Spleen (tissue), 11 donors: ENCODE measurements around the gene SPC25. TPM values are rescaled to one million over a fixed set of nuclear protein-coding genes. Genes with fewer than 3 reads are reported as not detected.
"Not testable (repeated sequence)": the region's sequence is repeated elsewhere in the genome, so short reads cannot be mapped to it uniquely, and the experiment has no call there.

ENCODE experiments used
- DNase-seq: peaks from one replicate; pipeline ENCODE4 v3.0.0-alpha.2; 2020
- H3K27ac ChIP-seq, 8 donors: fragments of 200-600 bp; sonication (generic) in 7 of 8; 1 replicate in 4 of 8; 2 replicates in 4 of 8; pipeline versions ENCODE4 v1.5.0 to v1.8.0; 2016 to 2021; ENCODE audit warnings: inconsistent platforms in 4 of 8, mild to moderate bottlenecking in 4 of 8, moderate library complexity in 1 of 8
- H3K27me3 ChIP-seq, 7 donors: fragments of 200-600 bp; sonication (generic) in 6 of 7; replicated peaks in 1 of 7; 1 replicate in 4 of 7; 2 replicates in 3 of 7; pipeline versions ENCODE4 v1.5.0 to v1.8.0; 2016 to 2021; ENCODE audit warnings: inconsistent platforms in 3 of 7, mild to moderate bottlenecking in 1 of 7
- H3K36me3 ChIP-seq, 6 donors: fragments of 200-600 bp; sonication (generic) in 5 of 6; 1 replicate in 4 of 6; 2 replicates in 2 of 6; pipeline versions ENCODE4 v1.5.0 to v1.8.0; 2016 to 2021; ENCODE audit warnings: inconsistent platforms in 2 of 6
- H3K4me1 ChIP-seq, 6 donors: fragments of 200-600 bp; sonication (generic) in 5 of 6; 1 replicate in 3 of 6; 2 replicates in 3 of 6; pipeline versions ENCODE4 v1.5.0 to v1.8.0; 2016 to 2021; ENCODE audit warnings: inconsistent platforms in 3 of 6
- H3K4me3 ChIP-seq, 8 donors: fragments of 200-600 bp; sonication (generic) in 7 of 8; 1 replicate in 4 of 8; 2 replicates in 4 of 8; pipeline versions ENCODE4 v1.5.0 to v1.8.0; 2016 to 2021; ENCODE audit warnings: inconsistent platforms in 4 of 8, mild to moderate bottlenecking in 4 of 8, moderate library complexity in 2 of 8
- H3K9me3 ChIP-seq, 8 donors: fragments of 200-600 bp; sonication (generic) in 7 of 8; 1 replicate in 4 of 8; 2 replicates in 4 of 8; pipeline versions ENCODE4 v1.5.0 to v1.8.0; 2016 to 2021; ENCODE audit warnings: inconsistent platforms in 4 of 8
- POLR2A ChIP-seq, 3 donors: fragments of 450-650 bp; IDR thresholded peaks; one replicate each; pipeline ENCODE4 v1.5.1; 2017; ENCODE audit warnings: antibody characterized with exemption in 3 of 3, mild to moderate bottlenecking in 1 of 3
- POLR2AphosphoS5 ChIP-seq, 3 donors: sonication (generic); formaldehyde crosslinking; IDR thresholded peaks; one replicate each; pipeline ENCODE4 v1.5.1; 2017; ENCODE audit warnings: antibody characterized with exemption in 3 of 3
- WGBS, 5 donors: extraction: QIAGEN DNeasy Blood & Tissue Kit in 3 of 5; methylation state at CpG; one replicate each; pipeline versions ENCODE4 v1.1.5 to v1.1.7; 2013 to 2018; 5-methylcytosine and 5-hydroxymethylcytosine counted together
- intact Hi-C: fragments of 100-400 bp; cut with DNase I; formaldehyde crosslinking; loops from one replicate; pipeline ENCODE4 v1.15.0; 2023; ENCODE audit warnings: low total_unique reads
- polyA plus RNA-seq, 3 donors: library from polyadenylated mRNA; stranded (reverse); fragments of 200-250 nt; gene quantifications; one replicate each; pipeline ENCODE4 v1.2.1, GENCODE V29; 2013
- total RNA-seq, 7 donors: library from RNA; depleted of rRNA in 3 of 7; stranded (reverse); fragments of >200 nt in 3 of 7; fragmentation: NEBNext Ultra II Directional in 4 of 7; extraction: Animal tissue kit (Norgen Biotek cat#: 25700) in 4 of 7; gene quantifications; one replicate each; pipeline versions ENCODE4 v1.1.0 to v1.2.1, GENCODE V29; 2016 to 2021
- TF ChIP-seq, protein P1 (sequence below), 11 experiments: fragments of 200-600 bp in 7 of 11; fragments of 450-650 bp in 4 of 11; sonication (generic) in 4 of 11; IDR thresholded peaks in 8 of 11; conservative IDR thresholded peaks in 3 of 11; 1 replicate in 7 of 11; 2 replicates in 4 of 11; pipeline versions ENCODE4 v1.4.0 to v1.8.0; 2016 to 2021; ENCODE audit warnings: antibody characterized with exemption in 11 of 11, inconsistent platforms in 4 of 11, mild to moderate bottlenecking in 1 of 11
- donor health status: healthy with polysubstance abuse.
- donor health status: DM: no; HTN: no; CAD: no; lungs with moderate emphysema.
- donor health status: DM: no; HTN: no; CAD: no.
- donor health status: Bipolar disorder and iron deficiency.
- donor health status: healthy.
- donor health status: DM: no; HTN: no; CAD: no.
- donor health status: DM: yes; HTN: yes; CAD: no.

The SPC25 gene
- total and polyA plus RNA-seq, 10 donors = 0.25 to 4.2 (median 2.1) TPM; not detected in 1

DNA sequence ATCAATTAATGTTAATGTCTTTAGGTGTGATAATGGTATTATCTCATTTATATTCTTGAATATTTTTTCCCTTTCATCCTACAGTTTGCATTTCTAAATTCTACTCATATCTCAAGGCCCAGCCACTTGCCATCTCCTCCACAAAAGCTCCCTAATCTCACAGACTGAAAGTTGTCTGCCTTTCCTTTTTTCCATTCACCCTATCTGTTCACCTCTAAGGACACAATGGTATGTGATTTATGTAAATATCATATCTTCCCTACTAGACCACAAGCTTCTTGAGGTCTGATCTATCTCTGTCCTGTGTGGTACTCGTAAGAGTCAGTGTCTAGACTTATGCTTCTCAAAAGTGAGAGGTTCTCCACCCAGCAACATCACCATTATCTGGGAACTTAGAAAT is 3.9 kb upstream of the SPC25 start:
- Histone ChIP-seq H3K36me3 (no peaks in the 10 kb centered on the region), H3K27me3 (no peaks in the 10 kb centered on the region), H3K27ac (no peak overlapping the region), H3K9me3 (no peaks in the 10 kb centered on the region), H3K4me1 (peaks cover 3 to 17% (median 12%) of the 10 kb centered on the region in 6 donors), H3K4me3 (no peak overlapping the region)
- no peak for TF ChIP-seq POLR2A (IDR thresholded peaks at IDR 0.05)
- TF ChIP-seq, protein P1, sequence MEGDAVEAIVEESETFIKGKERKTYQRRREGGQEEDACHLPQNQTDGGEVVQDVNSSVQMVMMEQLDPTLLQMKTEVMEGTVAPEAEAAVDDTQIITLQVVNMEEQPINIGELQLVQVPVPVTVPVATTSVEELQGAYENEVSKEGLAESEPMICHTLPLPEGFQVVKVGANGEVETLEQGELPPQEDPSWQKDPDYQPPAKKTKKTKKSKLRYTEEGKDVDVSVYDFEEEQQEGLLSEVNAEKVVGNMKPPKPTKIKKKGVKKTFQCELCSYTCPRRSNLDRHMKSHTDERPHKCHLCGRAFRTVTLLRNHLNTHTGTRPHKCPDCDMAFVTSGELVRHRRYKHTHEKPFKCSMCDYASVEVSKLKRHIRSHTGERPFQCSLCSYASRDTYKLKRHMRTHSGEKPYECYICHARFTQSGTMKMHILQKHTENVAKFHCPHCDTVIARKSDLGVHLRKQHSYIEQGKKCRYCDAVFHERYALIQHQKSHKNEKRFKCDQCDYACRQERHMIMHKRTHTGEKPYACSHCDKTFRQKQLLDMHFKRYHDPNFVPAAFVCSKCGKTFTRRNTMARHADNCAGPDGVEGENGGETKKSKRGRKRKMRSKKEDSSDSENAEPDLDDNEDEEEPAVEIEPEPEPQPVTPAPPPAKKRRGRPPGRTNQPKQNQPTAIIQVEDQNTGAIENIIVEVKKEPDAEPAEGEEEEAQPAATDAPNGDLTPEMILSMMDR (IDR thresholded peaks at IDR 0.05 in 8 of 11, conservative IDR thresholded peaks at IDR 0.05 in 3 of 11) = no peak
- TF ChIP-seq POLR2AphosphoS5 (IDR thresholded peaks at IDR 0.05) = no peak
- 82 to 92% (median 89%) methylated on average over 1 of the region's 1 CpG for WGBS, 5 donors
- intact Hi-C loops = no loop called here
- no peak for DNase-seq

DNA sequence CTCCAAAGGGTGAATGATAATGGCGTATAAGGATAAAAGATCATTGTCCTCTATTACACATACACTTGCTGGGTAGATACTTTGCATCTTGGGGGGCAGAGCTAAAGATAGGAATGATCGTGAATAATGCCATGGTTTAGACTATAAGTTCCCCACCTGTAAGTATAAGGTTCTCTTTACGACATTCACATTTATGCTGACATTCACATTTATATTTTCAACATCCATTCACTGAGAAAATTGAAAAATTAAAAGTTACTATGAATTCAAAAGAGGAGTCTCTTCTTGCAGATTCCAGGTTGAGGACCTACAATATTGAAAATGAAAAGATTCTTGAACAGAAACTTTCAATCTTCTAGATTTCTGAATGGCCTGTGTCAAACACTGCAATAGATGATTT is 2.1 kb upstream of the SPC25 start:
- WGBS, 5 donors = 68 to 87% (median 86%) methylated on average over 3 of the region's 3 CpGs
- H3K36me3 ChIP-seq = no peaks in the 10 kb centered on the region
- no peak overlapping the region for H3K27ac ChIP-seq
- TF ChIP-seq, protein P1 (IDR thresholded peaks at IDR 0.05 in 8 of 11, conservative IDR thresholded peaks at IDR 0.05 in 3 of 11) = no peak
- TF ChIP-seq POLR2AphosphoS5 (IDR thresholded peaks at IDR 0.05) (no peak), POLR2A (IDR thresholded peaks at IDR 0.05) (no peak)
- H3K4me3 ChIP-seq = no peak overlapping the region
- no peaks in the 10 kb centered on the region for H3K27me3 ChIP-seq
- intact Hi-C loops = no loop called here
- DNase-seq = no peak
- no peaks in the 10 kb centered on the region for H3K9me3 ChIP-seq
- H3K4me1 ChIP-seq = peaks cover 3 to 17% (median 12%) of the 10 kb centered on the region in 6 donors

DNA sequence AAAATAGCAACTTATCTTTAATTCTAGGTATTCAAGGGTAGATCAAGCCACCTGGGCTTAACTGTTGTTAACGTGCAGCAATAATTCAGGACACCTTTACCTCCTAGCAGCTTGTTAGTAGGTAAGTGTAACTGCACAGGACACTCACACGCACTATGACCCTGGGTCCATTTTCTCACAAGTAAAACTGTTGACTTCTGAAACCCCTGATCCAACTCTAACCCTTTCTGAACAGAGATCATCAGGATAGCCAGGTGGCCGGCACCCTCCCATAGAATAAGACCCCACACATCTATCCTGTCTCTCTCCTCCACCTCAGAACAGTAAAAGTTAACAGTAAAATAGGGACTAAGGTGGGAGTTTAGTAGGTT is 610 bp downstream of the SPC25 start:
- Histone ChIP-seq H3K4me3 (peak overlapping the region in 6 of 8 donors; percentile 32 to 73 (median 54)), H3K27me3 (no peaks in the 10 kb centered on the region), H3K27ac (peak overlapping the region in 1 of 8 donors; percentile 22), H3K36me3 (peaks cover 0 to 11% (median 0%) of the 10 kb centered on the region in 6 donors), H3K4me1 (peaks cover 3 to 17% (median 12%) of the 10 kb centered on the region in 6 donors), H3K9me3 (no peaks in the 10 kb centered on the region)
- 41 to 55% (median 50%) methylated on average over 3 of the region's 3 CpGs for WGBS, 5 donors
- TF ChIP-seq POLR2A (IDR thresholded peaks at IDR 0.05) = no peak
- TF ChIP-seq POLR2AphosphoS5 (IDR thresholded peaks at IDR 0.05) = no peak
- TF ChIP-seq, protein P1 (IDR thresholded peaks at IDR 0.05 in 8 of 11, conservative IDR thresholded peaks at IDR 0.05 in 3 of 11) = no peak
- intact Hi-C loops = no loop called here
- no peak for DNase-seq

DNA sequence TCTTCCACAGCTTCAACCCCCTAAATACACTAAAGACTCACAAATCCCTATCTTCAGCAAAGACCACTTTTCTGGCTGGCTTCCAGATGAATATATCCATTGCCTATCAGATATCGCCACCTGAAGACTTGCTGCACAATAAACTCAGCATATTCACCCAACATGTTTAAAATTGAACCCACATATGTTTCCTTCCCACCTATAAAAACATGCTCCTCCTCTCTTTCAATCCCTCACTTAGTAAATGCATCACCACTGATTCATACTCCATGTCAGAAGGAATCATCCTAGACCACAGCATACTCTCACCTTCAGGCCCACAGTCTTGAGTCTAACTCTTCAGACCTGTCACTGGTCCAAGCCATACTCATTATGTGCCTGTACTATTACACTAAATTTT is 5.3 kb downstream of the SPC25 start:
- 95 to 100% (median 97%) methylated on average over 1 of the region's 1 CpG for WGBS, 5 donors
- H3K9me3 ChIP-seq = no peaks in the 10 kb centered on the region
- TF ChIP-seq POLR2A (IDR thresholded peaks at IDR 0.05) = no peak
- peaks cover 0 to 7% (median 5%) of the 10 kb centered on the region in 6 donors for H3K4me1 ChIP-seq
- H3K27me3 ChIP-seq = no peaks in the 10 kb centered on the region
- no peak for DNase-seq
- peaks cover 0 to 11% (median 0%) of the 10 kb centered on the region in 6 donors for H3K36me3 ChIP-seq
- H3K27ac ChIP-seq = no peak overlapping the region
- H3K4me3 ChIP-seq = no peak overlapping the region
- intact Hi-C loops = no loop called here

DNA sequence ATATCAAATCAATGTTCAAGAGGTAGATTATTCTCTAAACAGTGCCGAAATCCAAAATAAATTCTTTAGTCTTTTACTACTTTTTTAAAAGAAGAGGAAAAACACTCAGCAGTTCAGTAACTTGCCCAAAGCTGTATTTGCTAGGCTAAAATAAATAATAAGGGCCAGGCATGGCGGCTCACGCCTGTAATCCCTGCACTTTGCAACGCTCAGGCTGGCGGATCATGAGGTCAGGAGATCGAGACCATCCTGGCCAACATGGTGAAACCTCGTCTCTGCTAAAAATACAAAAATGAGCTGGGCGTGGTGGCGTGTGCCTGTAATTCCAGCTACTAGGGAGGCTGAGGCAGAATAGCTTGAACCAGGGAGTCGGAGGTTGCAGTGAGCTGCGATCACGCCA is 8.1 kb downstream of the SPC25 start:
- 95 to 98% (median 98%) methylated on average over 12 of the region's 12 CpGs for WGBS, 5 donors
- H3K27ac ChIP-seq, DNase-seq, H3K4me3 ChIP-seq, H3K27me3 ChIP-seq, H3K9me3 ChIP-seq, H3K4me1 ChIP-seq, intact Hi-C loops: not testable (repeated sequence)
- H3K36me3 ChIP-seq = peaks cover 0 to 11% (median 0%) of the 10 kb centered on the region in 6 donors
